H1 (cell line): ENCODE measurements around the gene RCOR2. TPM values are rescaled to one million over a fixed set of nuclear protein-coding genes. Genes with fewer than 3 reads are reported as not detected.

Experiments
- CTCF ChIA-PET: fragments of 300-600 bp; sonication (Branson Sonifier 250); formaldehyde crosslinking; loops from one replicate; lab custom pipeline; 2021; ENCODE audit not compliant: partially characterized antibody; lab: Charles Lee
- POLR2A ChIA-PET: fragments of 300-600 bp; sonication (Branson Sonifier 250); formaldehyde crosslinking; loops from one replicate; lab custom pipeline; 2021; ENCODE audit warnings: inconsistent platforms; ENCODE audit not compliant: partially characterized antibody; lab: Charles Lee
- DNase-seq, 2 experiments: peaks; one replicate each; pipeline versions ENCODE4 v3.0.0 to v3.0.0-alpha.2; 2010 to 2022; ENCODE audit warnings: low spot score in 2 of 2, low read depth in 1 of 2, mixed read lengths in 1 of 2
- FAIRE-seq: peaks from 2 replicates; lab custom pipeline; 2011; peaks lifted over from hg19 to GRCh38; lab: Jason Lieb, UNC
- H2AFZ ChIP-seq: 2 replicates; pipeline ENCODE4 v1.8.1; 2012; ENCODE audit warnings: low read length, inconsistent platforms
- H2AK5ac ChIP-seq: 2 replicates; pipeline ENCODE4 v1.6.1; 2013; ENCODE audit warnings: low read depth, low read length
- H2BK120ac ChIP-seq: replicated peaks from 2 replicates; pipeline ENCODE3; 2013; ENCODE audit warnings: low read depth, low read length, inconsistent platforms
- H2BK12ac ChIP-seq: 2 replicates; pipeline ENCODE4 v1.6.1; 2013; ENCODE audit warnings: low read depth, low read length
- H2BK15ac ChIP-seq: 2 replicates; pipeline ENCODE4 v1.6.1; 2013; ENCODE audit warnings: low read length
- H2BK20ac ChIP-seq: 2 replicates; pipeline ENCODE4 v1.6.1; 2013; ENCODE audit warnings: low read length
- H2BK5ac ChIP-seq: 2 replicates; pipeline ENCODE4 v1.6.1; 2013; ENCODE audit warnings: low read depth, low read length
- H3K14ac ChIP-seq: 2 replicates; pipeline ENCODE4 v1.6.1; 2013; ENCODE audit warnings: inconsistent platforms; ENCODE audit not compliant: insufficient read length
- H3K18ac ChIP-seq: 2 replicates; pipeline ENCODE4 v1.6.1; 2013; ENCODE audit warnings: low read length; ENCODE audit errors: extremely low read depth
- H3K23ac ChIP-seq: 2 replicates; pipeline ENCODE4 v1.6.1; 2013; ENCODE audit warnings: inconsistent platforms; ENCODE audit not compliant: insufficient read length
- H3K23me2 ChIP-seq: 2 replicates; pipeline ENCODE4 v1.6.1; 2013; ENCODE audit warnings: low read depth, low read length
- H3K27ac ChIP-seq: 2 replicates; pipeline ENCODE4 v1.6.1; 2011; ENCODE audit warnings: low read depth, low read length, inconsistent platforms
- H3K27me3 ChIP-seq, 4 experiments: replicated peaks in 1 of 4; 1 replicate in 1 of 4; 2 replicates in 3 of 4; pipeline versions ENCODE4 v1.6.1 to v1.8.1; 2011 to 2013; ENCODE audit warnings: low read length in 3 of 4, mild to moderate bottlenecking in 3 of 4, inconsistent platforms in 2 of 4, mixed read lengths in 2 of 4, moderate library complexity in 1 of 4; ENCODE audit not compliant: control insufficient read depth in 3 of 4, insufficient read depth in 3 of 4; ENCODE audit errors: extremely low read depth in 1 of 4
- H3K36me3 ChIP-seq, 4 experiments: 2 replicates each; pipeline versions ENCODE4 v1.6.1 to v1.8.1; 2011 to 2013; ENCODE audit warnings: mild to moderate bottlenecking in 4 of 4, low read length in 3 of 4, moderate library complexity in 2 of 4, control low read depth in 1 of 4, inconsistent platforms in 1 of 4; ENCODE audit not compliant: insufficient read depth in 4 of 4, control insufficient read depth in 2 of 4
- H3K4ac ChIP-seq: replicated peaks from 2 replicates; pipeline ENCODE3; 2013; ENCODE audit warnings: low read length, low read depth, mixed read lengths, inconsistent platforms; ENCODE audit not compliant: insufficient read length
- H3K4me1 ChIP-seq, 4 experiments: replicated peaks in 1 of 4; 1 replicate in 1 of 4; 2 replicates in 3 of 4; pipeline versions ENCODE4 v1.6.1 to v1.8.1; 2011 to 2013; ENCODE audit warnings: low read length in 3 of 4, inconsistent platforms in 2 of 4, mixed read lengths in 1 of 4; ENCODE audit not compliant: insufficient read depth in 4 of 4, control insufficient read depth in 3 of 4
- H3K4me2 ChIP-seq, 2 experiments: 2 replicates each; pipeline versions ENCODE4 v1.6.1 to v1.8.1; 2011 to 2013; ENCODE audit warnings: low read depth in 2 of 2, low read length in 2 of 2, control low read depth in 1 of 2, inconsistent platforms in 1 of 2, mild to moderate bottlenecking in 1 of 2; ENCODE audit not compliant: insufficient read depth in 1 of 2
- H3K4me3 ChIP-seq, 4 experiments: fragments of 200-600, 300-600 bp in 1 of 4; sonication (generic), shearing (Covaris generic), sonication (Bioruptor Twin) in 1 of 4; 2 replicates each; pipeline versions ENCODE4 v1.5.1 to v1.8.1; 2011 to 2016; ENCODE audit warnings: low read length in 4 of 4, low read depth in 3 of 4, control low read depth in 2 of 4, inconsistent platforms in 2 of 4, mild to moderate bottlenecking in 2 of 4, mixed read lengths in 1 of 4, moderate library complexity in 1 of 4; ENCODE audit not compliant: insufficient read depth in 2 of 4; ENCODE audit errors: extremely low read depth in 1 of 4
- H3K56ac ChIP-seq: replicated peaks from 2 replicates; pipeline ENCODE3; 2013; ENCODE audit warnings: low read depth, mild to moderate bottlenecking, mixed read lengths, low read length, inconsistent platforms; ENCODE audit not compliant: insufficient read length
- H3K79me1 ChIP-seq: 2 replicates; pipeline ENCODE4 v1.6.1; 2013; ENCODE audit warnings: low read depth, low read length, control low read depth
- H3K79me2 ChIP-seq, 2 experiments: 2 replicates each; pipeline versions ENCODE4 v1.6.1 to v1.8.1; 2012 to 2013; ENCODE audit warnings: low read length in 2 of 2, mild to moderate bottlenecking in 2 of 2, inconsistent platforms in 1 of 2; ENCODE audit not compliant: insufficient read depth in 2 of 2, control insufficient read depth in 1 of 2
- H3K9ac ChIP-seq, 4 experiments: replicated peaks in 1 of 4; 1 replicate in 1 of 4; 2 replicates in 3 of 4; pipeline versions ENCODE4 v1.6.1 to v1.8.1; 2011 to 2013; ENCODE audit warnings: low read depth in 3 of 4, low read length in 3 of 4, control low read depth in 2 of 4, mild to moderate bottlenecking in 2 of 4, moderate library complexity in 2 of 4, inconsistent platforms in 1 of 4; ENCODE audit errors: extremely low read depth in 1 of 4
- H3K9me3 ChIP-seq, 2 experiments: 2 replicates each; pipeline versions ENCODE4 v1.6.1 to v1.8.1; 2012 to 2013; ENCODE audit warnings: mild to moderate bottlenecking in 2 of 2, moderate library complexity in 2 of 2, control low read depth in 1 of 2, inconsistent platforms in 1 of 2, low read depth in 1 of 2, low read length in 1 of 2, mixed read lengths in 1 of 2; ENCODE audit not compliant: insufficient read depth in 2 of 2
- H4K20me1 ChIP-seq, 2 experiments: replicated peaks in 1 of 2; 2 replicates each; pipeline versions ENCODE3 to v1.8.1; 2011 to 2013; ENCODE audit warnings: inconsistent platforms in 2 of 2, low read length in 2 of 2, mild to moderate bottlenecking in 1 of 2; ENCODE audit not compliant: insufficient read depth in 2 of 2, control insufficient read depth in 1 of 2
- H4K5ac ChIP-seq: 2 replicates; pipeline ENCODE4 v1.6.1; 2013; ENCODE audit warnings: low read length, low read depth, mixed read lengths, inconsistent platforms; ENCODE audit not compliant: insufficient read length
- H4K8ac ChIP-seq: 2 replicates; pipeline ENCODE4 v1.8.0; 2013; ENCODE audit warnings: mild to moderate bottlenecking, moderate library complexity, low read length, inconsistent platforms; ENCODE audit not compliant: insufficient read depth; ENCODE audit errors: extremely low read depth
- H4K91ac ChIP-seq: replicated peaks from 2 replicates; pipeline ENCODE3; 2013; ENCODE audit warnings: low read length, mixed read lengths, inconsistent platforms; ENCODE audit not compliant: insufficient read length
- CBX5 ChIP-seq: fragments of 300-800, 300-1000 bp; sonication (generic); IDR thresholded peaks from 2 replicates; pipeline ENCODE4 v1.7.1; 2016; ENCODE audit warnings: antibody characterized with exemption, low read length, low read depth
- EGR1 ChIP-seq: IDR thresholded peaks from 2 replicates; pipeline ENCODE4 v1.6.1; 2011; ENCODE audit warnings: low read depth, low read length, borderline replicate concordance
- EP300 ChIP-seq, 2 experiments: IDR thresholded peaks; 1 replicate in 1 of 2; 2 replicates in 1 of 2; pipeline ENCODE4 v1.6.1; 2011 to 2012; ENCODE audit warnings: low read depth in 2 of 2, low read length in 2 of 2, mild to moderate bottlenecking in 2 of 2, borderline replicate concordance in 1 of 2, inconsistent platforms in 1 of 2, moderate library complexity in 1 of 2
- EZH2 ChIP-seq: fragments of 200-600 bp; sonication (generic); IDR thresholded peaks from 2 replicates; pipeline ENCODE4 v1.7.1; 2012; ENCODE audit warnings: low read depth, mild to moderate bottlenecking, moderate library complexity, low read length, inconsistent platforms; ENCODE audit not compliant: severe bottlenecking
- POLR2A ChIP-seq, 2 experiments: IDR thresholded peaks; 1 replicate in 1 of 2; 2 replicates in 1 of 2; pipeline ENCODE4 v1.6.1; 2011; ENCODE audit warnings: low read depth in 2 of 2, low read length in 2 of 2, mild to moderate bottlenecking in 2 of 2; ENCODE audit errors: control extremely low read depth in 1 of 2
- RBBP5 ChIP-seq: IDR thresholded peaks from 2 replicates; pipeline ENCODE4 v1.7.1; 2012; ENCODE audit warnings: low read depth, mild to moderate bottlenecking, inconsistent platforms, low read length, moderate library complexity, borderline replicate concordance
- TAF1 ChIP-seq: IDR thresholded peaks from 2 replicates; pipeline ENCODE4 v1.6.1; 2011; ENCODE audit warnings: mild to moderate bottlenecking, low read depth, low read length
- WGBS, 2 experiments: shearing (Covaris generic) in 1 of 2; methylation state at CpG; one replicate each; pipeline versions ENCODE4 v1.1.6 to v1.1.7; 2013 to 2015; ENCODE audit warnings: low lambda C conversion rate in 2 of 2, mixed read lengths in 2 of 2, inconsistent platforms in 1 of 2, low coverage in 1 of 2, missing lambda C conversion rate in 1 of 2; ENCODE audit not compliant: insufficient replicate concordance in 2 of 2, insufficient coverage in 1 of 2, insufficient read length in 1 of 2; ENCODE audit errors: extremely low coverage in 1 of 2, missing lambda C conversion rate in 1 of 2; 5-methylcytosine and 5-hydroxymethylcytosine counted together
- polyA plus RNA-seq, 7 experiments: library from polyadenylated mRNA; depleted of rRNA in 3 of 7; stranded (reverse) in 5 of 7; unstranded in 2 of 7; fragments of >200 nt in 5 of 7; fragments of 200-250 nt in 2 of 7; gene quantifications; 1 replicate in 5 of 7; 2 replicates in 1 of 7; 4 replicates in 1 of 7; pipeline versions ENCODE4 v1.2.1 to v1.2.3, GENCODE V29; 2011 to 2013; ENCODE audit warnings: missing spikeins in 2 of 7, mixed read lengths in 2 of 7
- total RNA-seq: library from RNA; stranded (reverse); fragmentation: NEBNext Ultra II Directional; extraction: Animal tissue kit (Norgen Biotek cat#: 25700); gene quantifications from 2 replicates; pipeline ENCODE4 v1.2.1, GENCODE V29; 2021

The RCOR2 gene
- total and polyA plus RNA-seq, 2 of the 8 experiments (the other 6 are each of a cell fraction or from before 2014, with no cell fraction given) = 54.6 to 78.0 TPM

DNA sequence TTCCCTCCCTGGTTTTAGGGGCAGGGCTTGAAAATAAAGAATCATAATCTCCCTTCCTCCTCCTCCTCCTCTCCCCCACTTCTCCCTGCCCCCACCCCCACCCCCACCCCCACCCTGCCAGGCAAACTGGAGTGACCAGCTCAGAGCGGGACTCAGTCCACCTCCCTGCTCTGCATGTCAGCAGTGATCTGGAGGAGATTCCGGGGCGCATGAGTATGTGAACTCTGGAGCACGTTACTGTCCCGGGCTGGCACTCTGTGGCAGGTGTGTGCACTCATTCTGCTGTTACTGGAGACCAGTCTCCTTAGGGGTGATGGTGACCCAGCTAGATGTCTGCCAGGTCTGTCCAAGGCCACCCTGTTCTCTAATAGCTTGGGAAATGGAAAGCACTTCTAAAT is 44.2 kb downstream of the RCOR2 start:
- H3K79me1 ChIP-seq = peaks cover 14% of the 10 kb centered on the region
- H3K27me3 ChIP-seq = no peaks in the 10 kb centered on the region
- TF ChIP-seq EP300 (IDR thresholded peaks at IDR 0.05; ENCODE audit: borderline replicate concordance in 1 of 2, low read depth in 2 of 2, low read length in 2 of 2) (no peak), CBX5 (no peak), EGR1 (no peak), EZH2 (no peak), RBBP5 (no peak), TAF1 (no peak), POLR2A (IDR thresholded peaks at IDR 0.05; ENCODE audit: control extremely low read depth in 1 of 2, low read depth in 2 of 2, low read length in 2 of 2) (no peak)
- H4K8ac ChIP-seq = 0 out of 2 replicates have a peak overlapping the region, but pooled peaks have one; percentile 25
- ChIA-PET CTCF (interaction anchor here (0.7 to 8.5 kb wide), 18 partner anchors 10 to 214 kb away, joined by 3 to 76 read pairs (median 4); partner anchors contain the start of gene MARK2), POLR2A (interaction anchor here (0.9 to 2.5 kb wide), 7 partner anchors 11 to 48 kb away, joined by 3 to 12 read pairs (median 3); partner anchors contain the start of gene MARK2)
- H2BK12ac ChIP-seq = no peak overlapping the region
- no peak overlapping the region for H2BK20ac ChIP-seq
- no peak overlapping the region for H4K91ac ChIP-seq
- H3K9ac ChIP-seq = 0 out of 7 replicates have a peak overlapping the region, but pooled peaks of 1 of the 4 experiments have one; percentile 22
- H3K36me3 ChIP-seq = no peaks in the 10 kb centered on the region
- H3K4me2 ChIP-seq = no peak overlapping the region
- no peak overlapping the region for H2AFZ ChIP-seq
- no peak overlapping the region for H3K27ac ChIP-seq
- peaks cover 5 to 25% (median 8%) of the 10 kb centered on the region in 4 experiments for H3K4me1 ChIP-seq
- H3K18ac ChIP-seq = no peak overlapping the region
- no peaks in the 10 kb centered on the region for H3K9me3 ChIP-seq
- H3K23me2 ChIP-seq = no peaks in the 10 kb centered on the region
- no peak overlapping the region for H3K4ac ChIP-seq
- no peak overlapping the region for H4K5ac ChIP-seq
- H3K79me2 ChIP-seq = peaks cover 6 to 88% of the 10 kb centered on the region in 2 experiments; a peak in 3 of 4 replicates
- H3K4me3 ChIP-seq = no peak overlapping the region
- no peak overlapping the region for H2BK120ac ChIP-seq
- 0 out of 2 replicates have a peak overlapping the region, but pooled peaks have one; percentile 61 for H2BK15ac ChIP-seq
- DNase-seq (no peak), FAIRE-seq (no peak)
- no peak overlapping the region for H3K14ac ChIP-seq
- H3K23ac ChIP-seq = no peak overlapping the region
- WGBS, 2 experiments = 81% methylated on average over 5 of the region's 5 CpGs; no CpG with 5 or more reads in 1 of the 2 experiments
- no peak overlapping the region for H3K56ac ChIP-seq
- H2BK5ac ChIP-seq = no peak overlapping the region; the same call in 1 of the 2 replicates
- peaks cover 17 to 45% of the 10 kb centered on the region in 2 experiments for H4K20me1 ChIP-seq
- no peak overlapping the region for H2AK5ac ChIP-seq
